ENCODE results near the gene PMF1. TPM values are rescaled to one million over a fixed set of nuclear protein-coding genes. Genes with fewer than 3 reads are reported as not detected.
A peak's percentile ranks its signal among the peaks of the same experiment; 100 is the strongest.

Gene PMF1
- total and polyA plus RNA-seq, 2 of the 13 experiments (the other 11 are each of a cell fraction or from before 2014, with no cell fraction given), result 72.5 to 89.0 TPM

DNA sequence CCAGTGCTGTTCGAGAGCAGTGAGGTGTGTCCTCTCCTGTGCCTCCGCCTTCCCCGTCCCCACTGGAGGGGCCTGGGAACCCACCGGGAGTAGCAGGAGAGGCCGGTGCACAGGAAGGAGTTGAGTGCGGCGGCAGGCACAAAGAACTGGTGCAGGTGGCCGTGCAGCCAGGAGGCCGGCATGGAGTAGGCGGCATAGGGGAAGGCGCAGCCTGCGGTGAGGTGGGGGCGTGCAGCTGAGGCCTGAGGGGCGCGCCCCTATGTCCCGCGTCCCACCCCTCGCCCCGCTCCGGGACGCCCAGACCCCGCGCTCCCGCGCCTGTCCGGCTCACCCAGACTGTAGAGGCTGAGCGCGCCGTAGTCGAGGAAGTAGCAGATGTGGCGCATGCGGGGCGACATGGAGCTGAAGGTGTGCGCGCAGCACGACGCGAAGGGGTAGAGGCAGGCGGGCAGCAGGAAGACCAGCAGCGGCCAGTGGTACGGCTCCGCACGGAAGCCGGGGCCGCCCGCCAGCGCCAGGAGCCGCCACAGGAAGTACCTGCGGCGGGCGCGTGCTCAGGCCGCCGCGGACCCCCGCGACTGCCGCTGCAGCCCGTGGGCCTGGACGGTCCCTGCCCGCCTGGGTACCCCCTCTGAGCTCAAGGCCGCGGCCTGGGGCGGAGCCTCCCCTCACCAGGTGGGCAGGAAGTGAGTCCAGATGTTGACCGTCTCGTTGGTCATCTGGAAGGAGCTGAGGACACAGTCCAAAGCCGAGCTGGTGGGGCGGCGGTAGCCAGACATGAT, 32.8 kb downstream of the PMF1 start (continued):
- TF ChIP-seq, protein P1, sequence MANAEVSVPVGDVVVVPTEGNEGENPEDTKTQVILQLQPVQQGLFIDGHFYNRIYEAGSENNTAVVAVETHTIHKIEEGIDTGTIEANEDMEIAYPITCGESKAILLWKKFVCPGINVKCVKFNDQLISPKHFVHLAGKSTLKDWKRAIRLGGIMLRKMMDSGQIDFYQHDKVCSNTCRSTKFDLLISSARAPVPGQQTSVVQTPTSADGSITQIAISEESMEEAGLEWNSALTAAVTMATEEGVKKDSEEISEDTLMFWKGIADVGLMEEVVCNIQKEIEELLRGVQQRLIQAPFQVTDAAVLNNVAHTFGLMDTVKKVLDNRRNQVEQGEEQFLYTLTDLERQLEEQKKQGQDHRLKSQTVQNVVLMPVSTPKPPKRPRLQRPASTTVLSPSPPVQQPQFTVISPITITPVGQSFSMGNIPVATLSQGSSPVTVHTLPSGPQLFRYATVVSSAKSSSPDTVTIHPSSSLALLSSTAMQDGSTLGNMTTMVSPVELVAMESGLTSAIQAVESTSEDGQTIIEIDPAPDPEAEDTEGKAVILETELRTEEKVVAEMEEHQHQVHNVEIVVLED (CRISPR knock-in tag; IDR thresholded peaks at IDR 0.05; ENCODE audit: borderline replicate concordance), result 0 out of 2 replicates have a peak, but pooled peaks have one; percentile 11
- 0 out of 2 replicates have a peak, but pooled peaks have one; percentile 4 for TF ChIP-seq BRD4 (CRISPR knock-in tag; IDR thresholded peaks at IDR 0.05)
- TF ChIP-seq ZNF737 (CRISPR knock-in tag; IDR thresholded peaks at IDR 0.05; ENCODE audit: borderline replicate concordance), result no peak
- no peak for TF ChIP-seq GLI4 (CRISPR knock-in tag; IDR thresholded peaks at IDR 0.05; ENCODE audit: borderline replicate concordance)
- TF ChIP-seq, protein P2, sequence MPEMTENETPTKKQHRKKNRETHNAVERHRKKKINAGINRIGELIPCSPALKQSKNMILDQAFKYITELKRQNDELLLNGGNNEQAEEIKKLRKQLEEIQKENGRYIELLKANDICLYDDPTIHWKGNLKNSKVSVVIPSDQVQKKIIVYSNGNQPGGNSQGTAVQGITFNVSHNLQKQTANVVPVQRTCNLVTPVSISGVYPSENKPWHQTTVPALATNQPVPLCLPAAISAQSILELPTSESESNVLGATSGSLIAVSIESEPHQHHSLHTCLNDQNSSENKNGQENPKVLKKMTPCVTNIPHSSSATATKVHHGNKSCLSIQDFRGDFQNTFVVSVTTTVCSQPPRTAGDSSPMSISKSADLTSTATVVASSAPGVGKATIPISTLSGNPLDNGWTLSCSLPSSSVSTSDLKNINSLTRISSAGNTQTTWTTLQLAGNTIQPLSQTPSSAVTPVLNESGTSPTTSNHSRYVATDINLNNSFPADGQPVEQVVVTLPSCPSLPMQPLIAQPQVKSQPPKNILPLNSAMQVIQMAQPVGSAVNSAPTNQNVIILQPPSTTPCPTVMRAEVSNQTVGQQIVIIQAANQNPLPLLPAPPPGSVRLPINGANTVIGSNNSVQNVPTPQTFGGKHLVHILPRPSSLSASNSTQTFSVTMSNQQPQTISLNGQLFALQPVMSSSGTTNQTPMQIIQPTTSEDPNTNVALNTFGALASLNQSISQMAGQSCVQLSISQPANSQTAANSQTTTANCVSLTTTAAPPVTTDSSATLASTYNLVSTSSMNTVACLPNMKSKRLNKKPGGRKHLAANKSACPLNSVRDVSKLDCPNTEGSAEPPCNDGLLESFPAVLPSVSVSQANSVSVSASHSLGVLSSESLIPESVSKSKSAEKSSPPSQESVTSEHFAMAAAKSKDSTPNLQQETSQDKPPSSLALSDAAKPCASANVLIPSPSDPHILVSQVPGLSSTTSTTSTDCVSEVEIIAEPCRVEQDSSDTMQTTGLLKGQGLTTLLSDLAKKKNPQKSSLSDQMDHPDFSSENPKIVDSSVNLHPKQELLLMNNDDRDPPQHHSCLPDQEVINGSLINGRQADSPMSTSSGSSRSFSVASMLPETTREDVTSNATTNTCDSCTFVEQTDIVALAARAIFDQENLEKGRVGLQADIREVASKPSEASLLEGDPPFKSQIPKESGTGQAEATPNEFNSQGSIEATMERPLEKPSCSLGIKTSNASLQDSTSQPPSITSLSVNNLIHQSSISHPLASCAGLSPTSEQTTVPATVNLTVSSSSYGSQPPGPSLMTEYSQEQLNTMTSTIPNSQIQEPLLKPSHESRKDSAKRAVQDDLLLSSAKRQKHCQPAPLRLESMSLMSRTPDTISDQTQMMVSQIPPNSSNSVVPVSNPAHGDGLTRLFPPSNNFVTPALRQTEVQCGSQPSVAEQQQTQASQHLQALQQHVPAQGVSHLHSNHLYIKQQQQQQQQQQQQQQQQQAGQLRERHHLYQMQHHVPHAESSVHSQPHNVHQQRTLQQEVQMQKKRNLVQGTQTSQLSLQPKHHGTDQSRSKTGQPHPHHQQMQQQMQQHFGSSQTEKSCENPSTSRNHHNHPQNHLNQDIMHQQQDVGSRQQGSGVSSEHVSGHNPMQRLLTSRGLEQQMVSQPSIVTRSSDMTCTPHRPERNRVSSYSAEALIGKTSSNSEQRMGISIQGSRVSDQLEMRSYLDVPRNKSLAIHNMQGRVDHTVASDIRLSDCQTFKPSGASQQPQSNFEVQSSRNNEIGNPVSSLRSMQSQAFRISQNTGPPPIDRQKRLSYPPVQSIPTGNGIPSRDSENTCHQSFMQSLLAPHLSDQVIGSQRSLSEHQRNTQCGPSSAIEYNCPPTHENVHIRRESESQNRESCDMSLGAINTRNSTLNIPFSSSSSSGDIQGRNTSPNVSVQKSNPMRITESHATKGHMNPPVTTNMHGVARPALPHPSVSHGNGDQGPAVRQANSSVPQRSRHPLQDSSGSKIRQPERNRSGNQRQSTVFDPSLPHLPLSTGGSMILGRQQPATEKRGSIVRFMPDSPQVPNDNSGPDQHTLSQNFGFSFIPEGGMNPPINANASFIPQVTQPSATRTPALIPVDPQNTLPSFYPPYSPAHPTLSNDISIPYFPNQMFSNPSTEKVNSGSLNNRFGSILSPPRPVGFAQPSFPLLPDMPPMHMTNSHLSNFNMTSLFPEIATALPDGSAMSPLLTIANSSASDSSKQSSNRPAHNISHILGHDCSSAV (CRISPR knock-in tag; IDR thresholded peaks at IDR 0.05; ENCODE audit: borderline replicate concordance), result no peak
- no peak for TF ChIP-seq HDAC1 (CRISPR knock-in tag; IDR thresholded peaks at IDR 0.05)
- TF ChIP-seq ZNF138 (CRISPR knock-in tag; IDR thresholded peaks at IDR 0.05; ENCODE audit: low read depth), result no peak; the same call in 1 of the 2 replicates
- no peak for TF ChIP-seq CENPT (CRISPR knock-in tag; IDR thresholded peaks at IDR 0.05; ENCODE audit: low read depth)
- TF ChIP-seq RAD21 (CRISPR knock-in tag; IDR thresholded peaks at IDR 0.05), result no peak
- TF ChIP-seq RFX1 (IDR thresholded peaks at IDR 0.05), result no peak
- no peak for TF ChIP-seq ZNF589 (CRISPR knock-in tag; conservative IDR thresholded peaks at IDR 0.05)
- TF ChIP-seq, protein P3, sequence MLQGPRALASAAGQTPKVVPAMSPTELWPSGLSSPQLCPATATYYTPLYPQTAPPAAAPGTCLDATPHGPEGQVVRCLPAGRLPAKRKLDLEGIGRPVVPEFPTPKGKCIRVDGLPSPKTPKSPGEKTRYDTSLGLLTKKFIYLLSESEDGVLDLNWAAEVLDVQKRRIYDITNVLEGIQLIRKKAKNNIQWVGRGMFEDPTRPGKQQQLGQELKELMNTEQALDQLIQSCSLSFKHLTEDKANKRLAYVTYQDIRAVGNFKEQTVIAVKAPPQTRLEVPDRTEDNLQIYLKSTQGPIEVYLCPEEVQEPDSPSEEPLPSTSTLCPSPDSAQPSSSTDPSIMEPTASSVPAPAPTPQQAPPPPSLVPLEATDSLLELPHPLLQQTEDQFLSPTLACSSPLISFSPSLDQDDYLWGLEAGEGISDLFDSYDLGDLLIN (CRISPR knock-in tag; IDR thresholded peaks at IDR 0.05; ENCODE audit: borderline replicate concordance), result no peak
- TF ChIP-seq PHF21A (CRISPR knock-in tag; IDR thresholded peaks at IDR 0.05), result no peak
- TF ChIP-seq XRCC5 (optimal IDR thresholded peaks at IDR 0.05; ENCODE audit: low read length), result no peak
- TF ChIP-seq ZNF7 (CRISPR knock-in tag; IDR thresholded peaks at IDR 0.05), result no peak

All from HepG2 (cell line).